ENCODE results near the gene TRIM46.

GRCh38 chr1:155176544-155177071 lies 3.0 kb downstream of the TRIM46 start:
- TF ChIP-seq POLR2A (IDR thresholded peaks at IDR 0.05; ENCODE audit: low read depth, low read length) (no peak), POLR2AphosphoS5 (IDR thresholded peaks at IDR 0.05; ENCODE audit: low read depth, low read length) (no peak), PAX5 (IDR thresholded peaks at IDR 0.05; ENCODE audit: insufficient read depth, low read length, severe bottlenecking) (no peak)

Data from GM12891 (cell line).